ENCODE results near the gene MAP3K14. TPM values are rescaled to one million over a fixed set of nuclear protein-coding genes. Genes with fewer than 3 reads are reported as not detected.

MAP3K14 gene
- total RNA-seq, 1 experiment from 2014 or later, result 1.3 TPM

DNA sequence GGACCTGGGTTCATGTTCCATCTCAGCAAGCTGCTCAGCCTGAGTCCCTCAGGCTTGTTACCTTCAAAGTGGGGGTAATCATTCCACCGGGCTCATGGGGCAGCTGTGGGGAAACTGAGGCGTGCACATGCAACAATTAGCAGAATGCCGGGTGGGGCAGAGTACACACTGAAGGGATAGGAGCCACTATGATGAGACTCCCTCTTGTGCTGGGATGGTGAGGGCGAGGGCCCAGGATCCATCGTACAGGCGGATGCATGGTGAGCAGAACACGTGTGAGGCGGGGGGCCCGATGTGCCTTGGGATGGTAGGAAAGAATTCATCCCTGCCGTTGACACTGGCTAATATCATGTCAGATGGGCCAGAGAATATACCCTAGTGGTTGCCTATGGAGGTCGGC is 25.5 kb upstream of the MAP3K14 start:
- in situ Hi-C loops (cut with HindIII; ENCODE audit: low pct_unique_long_range_greater_than_20kb, low sequenced_read_pairs), result no loop called here
- no peak for DNase-seq (ENCODE audit: low read depth, low spot score)

DNA sequence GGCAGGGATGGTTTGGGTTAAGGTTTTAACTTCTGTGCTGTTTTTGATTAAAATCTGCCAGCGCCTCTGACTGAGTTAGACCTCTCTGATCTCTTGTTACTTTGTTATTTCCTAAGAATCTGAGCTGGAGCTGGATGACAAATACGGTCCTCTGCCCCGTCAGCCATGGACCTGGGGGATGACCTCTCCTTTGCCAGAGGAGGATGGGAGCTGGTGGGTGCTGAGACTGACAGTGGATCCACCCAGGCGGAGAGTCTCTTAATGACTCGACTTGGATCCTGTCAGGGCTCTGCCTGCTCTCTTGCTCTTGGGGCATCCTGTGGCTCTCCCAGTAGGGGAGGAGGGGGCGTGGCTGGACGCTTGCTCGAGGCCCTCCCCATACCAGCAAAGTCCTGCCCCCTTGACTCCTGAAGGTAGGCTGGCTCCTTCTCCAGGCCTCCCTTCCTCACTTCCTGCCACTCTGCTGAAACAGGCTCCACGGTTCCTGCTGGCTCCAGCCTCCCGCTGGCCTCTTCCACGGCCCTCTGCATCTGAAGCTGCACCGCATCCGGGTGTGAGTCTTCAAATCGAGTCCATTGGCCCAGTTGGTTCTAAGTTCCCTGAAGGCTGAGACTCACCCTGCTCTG is 24.8 kb upstream of the MAP3K14 start:
- DNase-seq (ENCODE audit: low read depth, low spot score), result peak; percentile 71
- in situ Hi-C loops (cut with HindIII; ENCODE audit: low pct_unique_long_range_greater_than_20kb, low sequenced_read_pairs), result no loop called here

DNA sequence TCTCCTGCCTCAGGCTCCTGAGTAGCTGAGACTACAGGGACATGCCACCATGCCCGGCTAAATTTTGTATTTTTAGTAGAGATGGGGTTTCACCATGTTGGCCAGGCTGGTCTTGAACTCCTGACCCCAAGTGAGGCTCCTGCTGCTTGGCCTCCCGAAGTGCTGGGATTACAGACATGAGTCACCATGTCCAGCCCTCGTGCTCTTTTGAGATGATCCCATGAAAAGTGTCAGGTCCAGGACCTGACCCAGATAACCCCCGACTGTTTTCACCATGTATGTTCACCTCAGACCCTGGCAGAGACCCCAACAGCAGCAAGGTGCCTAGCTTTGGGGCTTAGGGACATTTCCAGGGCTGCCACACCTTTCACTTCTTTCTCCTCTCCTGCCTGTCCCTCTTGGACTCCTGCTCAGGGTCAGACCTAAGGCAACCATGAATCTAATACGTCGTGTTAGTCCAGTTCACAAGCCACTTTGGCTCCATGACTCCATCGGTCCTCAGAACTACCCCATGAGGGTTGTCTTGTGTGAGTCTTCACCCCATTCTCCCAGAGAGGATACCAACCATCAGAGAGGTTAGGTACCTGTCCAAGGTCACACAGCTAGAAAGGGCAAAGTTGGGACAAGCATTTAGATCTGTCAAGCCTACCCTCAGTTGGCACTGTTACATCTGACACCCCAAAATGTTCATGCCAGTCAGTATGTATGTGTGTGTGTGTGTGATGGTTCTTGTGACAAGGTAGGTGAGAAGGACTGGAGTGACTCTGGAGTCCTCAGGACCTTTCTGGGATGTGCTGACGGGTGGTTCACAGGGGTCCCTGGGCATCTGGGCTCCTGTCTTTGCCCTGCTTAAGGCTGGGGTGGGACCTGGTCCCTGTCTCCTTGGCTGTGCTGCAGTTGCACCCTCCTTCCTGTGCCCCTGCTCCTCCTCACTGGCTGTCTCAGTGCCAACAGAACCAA is 23.1 kb upstream of the MAP3K14 start:
- DNase-seq (ENCODE audit: low read depth, low spot score), result no peak
- in situ Hi-C loops (cut with HindIII; ENCODE audit: low pct_unique_long_range_greater_than_20kb, low sequenced_read_pairs), result no loop called here

- DNase-seq (ENCODE audit: low read depth, low spot score), result no peak
- in situ Hi-C loops (cut with HindIII; ENCODE audit: low pct_unique_long_range_greater_than_20kb, low sequenced_read_pairs), result no loop called here
These were observed 22.2 kb upstream of the MAP3K14 start for GRCh38 chr17:45338996-45339535.

DNA sequence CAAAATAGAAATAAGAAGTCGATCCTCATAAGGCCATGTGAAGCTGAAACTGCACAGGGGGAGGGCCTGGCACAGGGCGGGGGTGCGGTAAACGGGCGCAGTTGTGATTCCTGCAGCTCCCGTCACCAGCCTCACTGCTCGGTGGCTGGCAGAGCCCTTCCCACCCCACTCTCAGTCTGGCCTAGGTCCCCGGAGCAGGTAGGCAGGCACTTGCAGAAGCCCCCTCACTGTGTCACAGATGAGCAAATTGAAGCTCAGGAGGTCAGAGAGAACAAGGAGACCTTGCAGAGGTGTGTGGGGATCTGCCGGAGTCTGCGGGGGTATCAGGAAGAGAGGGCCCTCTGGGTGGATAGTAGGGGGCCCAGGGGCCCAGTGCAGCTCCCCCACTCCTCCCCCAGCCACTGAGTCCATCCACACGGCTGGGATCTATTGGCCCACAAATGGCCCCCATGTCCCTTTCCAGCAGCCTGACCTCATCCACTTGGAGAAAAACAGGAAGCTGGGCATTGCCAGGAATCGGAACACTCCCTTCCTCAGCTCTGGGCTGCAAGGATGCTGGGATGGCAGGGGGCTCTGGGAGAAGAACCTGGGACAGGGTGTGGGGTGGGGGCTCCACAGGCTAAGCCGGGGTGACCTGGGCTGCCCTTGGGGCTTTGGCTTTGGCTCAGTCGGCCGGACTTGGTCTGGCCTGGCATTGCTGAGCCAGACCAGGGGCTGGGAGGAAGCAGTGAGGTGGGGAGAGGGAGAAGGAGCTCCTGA is 21.4 kb upstream of the MAP3K14 start:
- DNase-seq (ENCODE audit: low read depth, low spot score), result no peak
- in situ Hi-C loops (cut with HindIII; ENCODE audit: low pct_unique_long_range_greater_than_20kb, low sequenced_read_pairs), result no loop called here

DNA sequence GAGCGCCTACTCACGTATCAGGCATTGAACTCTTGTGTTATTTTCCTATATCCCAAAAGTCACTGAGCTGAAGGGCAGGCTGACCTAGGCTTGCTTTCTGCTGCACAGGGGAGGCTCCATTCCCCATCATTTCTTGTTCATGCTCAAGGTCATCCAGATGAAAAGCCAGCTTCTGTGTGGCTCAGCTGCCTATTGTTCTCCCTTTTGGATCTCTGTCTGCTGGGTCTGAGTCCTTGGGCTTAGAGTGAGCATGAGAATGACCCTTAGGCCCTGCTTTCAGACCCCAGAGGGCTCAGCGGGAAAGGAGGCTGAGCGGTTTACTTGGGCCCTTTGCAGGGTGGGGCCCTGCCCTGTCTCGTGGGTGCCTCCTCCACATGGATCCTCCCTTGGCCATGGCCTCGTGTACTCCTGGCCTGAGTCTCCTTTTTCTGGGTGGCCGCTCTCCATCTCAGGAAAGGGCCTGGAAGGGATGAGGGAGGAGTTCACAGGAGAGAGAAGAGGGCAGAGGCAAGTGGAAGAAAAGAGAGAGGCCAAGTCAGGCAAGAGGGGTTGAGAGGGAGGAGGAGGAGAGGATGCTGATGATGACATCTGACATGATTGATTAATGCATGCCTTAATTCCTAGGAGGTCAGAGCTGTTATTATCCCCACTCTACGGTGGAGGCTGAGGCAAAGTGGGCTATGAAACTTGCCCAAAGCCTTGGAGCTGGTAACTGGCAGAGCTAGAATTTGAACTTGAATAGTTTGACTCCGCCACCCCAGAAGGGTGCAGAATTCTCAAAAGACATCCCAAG is 19.8 kb upstream of the MAP3K14 start:
- DNase-seq (ENCODE audit: low read depth, low spot score), result no peak
- in situ Hi-C loops (cut with HindIII; ENCODE audit: low pct_unique_long_range_greater_than_20kb, low sequenced_read_pairs), result no loop called here

DNA sequence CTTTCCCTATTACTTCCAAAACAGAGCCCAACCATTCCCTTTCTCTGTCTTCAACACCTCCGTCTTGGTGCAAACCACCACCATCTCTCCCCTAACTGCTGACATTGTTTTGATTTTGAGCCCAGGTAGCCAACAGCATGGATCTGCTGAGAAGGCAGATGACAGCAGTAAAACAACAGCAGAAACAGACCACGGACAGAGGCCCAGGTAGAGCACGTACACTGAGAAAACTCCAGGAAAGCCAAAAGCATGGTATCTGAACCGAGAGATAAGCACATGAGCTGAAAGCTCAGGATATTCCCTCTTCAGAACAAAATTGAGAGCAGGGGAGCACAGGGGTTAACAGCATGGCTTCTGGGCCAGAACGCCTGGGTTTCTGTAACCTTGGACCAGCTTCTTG is 18.9 kb upstream of the MAP3K14 start:
- no peak for DNase-seq (ENCODE audit: low read depth, low spot score)
- in situ Hi-C loops (cut with HindIII; ENCODE audit: low pct_unique_long_range_greater_than_20kb, low sequenced_read_pairs), result no loop called here

DNA sequence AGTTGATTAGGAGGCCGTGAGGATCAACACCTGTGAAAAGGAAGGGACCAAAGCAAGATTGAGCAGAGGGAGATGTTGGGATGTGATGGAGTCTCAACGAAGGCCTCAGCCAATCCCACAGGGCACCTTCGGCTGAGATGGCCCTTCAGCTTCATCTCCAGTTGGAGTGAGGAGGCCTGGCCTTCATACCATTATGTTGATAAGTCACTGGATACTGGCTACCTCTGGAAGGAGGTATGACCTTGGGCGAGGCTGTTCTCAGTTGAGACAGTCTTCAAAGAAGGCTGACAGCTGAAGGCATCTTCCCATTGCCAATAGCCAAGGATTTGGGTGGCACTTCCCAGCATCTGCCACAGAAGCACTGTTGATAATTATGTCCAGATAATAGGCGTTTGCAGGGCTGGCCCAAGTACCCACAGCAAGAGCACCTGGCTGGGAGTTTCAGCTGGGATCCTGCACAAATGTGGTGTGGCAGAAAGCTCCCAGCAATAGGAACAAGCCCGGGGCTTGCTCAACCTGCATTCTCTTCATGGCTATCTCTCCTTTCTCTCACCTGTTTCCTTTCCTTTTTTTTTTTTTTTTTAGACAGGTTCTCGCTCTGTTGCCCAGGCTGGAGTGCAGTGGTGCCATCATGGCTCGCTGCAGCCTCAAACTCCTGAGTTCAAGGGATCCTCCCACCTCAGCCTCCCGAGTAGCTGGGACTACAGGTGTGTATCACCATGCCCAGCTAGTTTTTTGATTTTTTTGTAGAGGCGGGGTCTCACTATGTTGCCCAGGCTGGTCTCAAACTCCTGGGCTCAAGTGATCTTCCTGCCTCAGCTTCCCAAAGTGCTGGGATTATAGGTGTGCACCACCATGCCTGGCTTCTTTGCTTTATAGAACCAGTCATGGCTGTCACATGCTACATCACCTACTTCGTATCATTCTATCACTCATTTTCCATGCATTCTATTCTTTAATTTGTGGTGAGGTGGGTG is 18.2 kb upstream of the MAP3K14 start:
- in situ Hi-C loops (cut with HindIII; ENCODE audit: low pct_unique_long_range_greater_than_20kb, low sequenced_read_pairs), result no loop called here
- DNase-seq (ENCODE audit: low read depth, low spot score), result no peak

- in situ Hi-C loops (cut with HindIII; ENCODE audit: low pct_unique_long_range_greater_than_20kb, low sequenced_read_pairs), result no loop called here
- DNase-seq (ENCODE audit: low read depth, low spot score), result no peak
These were observed 17.4 kb upstream of the MAP3K14 start for GRCh38 chr17:45334231-45334630.

DNA sequence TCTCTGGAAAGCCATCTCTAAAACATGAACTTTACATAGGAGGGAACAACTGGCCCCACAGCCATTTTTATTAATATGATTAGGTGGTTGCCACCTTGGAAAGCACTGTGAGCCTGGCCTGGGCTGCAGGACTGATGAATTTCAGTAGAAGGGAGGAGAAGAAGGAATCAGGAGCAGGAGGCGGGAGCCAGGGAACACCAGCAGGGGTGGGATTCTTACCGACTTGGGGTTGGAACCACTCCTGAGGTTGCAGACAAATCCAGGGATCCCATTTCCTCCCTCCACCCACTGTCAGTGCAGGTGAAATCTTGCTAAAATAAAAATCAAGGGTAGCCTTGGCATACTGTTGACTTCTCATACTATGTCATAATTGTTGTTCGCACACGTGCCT is 16.9 kb upstream of the MAP3K14 start:
- in situ Hi-C loops (cut with HindIII; ENCODE audit: low pct_unique_long_range_greater_than_20kb, low sequenced_read_pairs), result no loop called here
- DNase-seq (ENCODE audit: low read depth, low spot score), result no peak

DNA sequence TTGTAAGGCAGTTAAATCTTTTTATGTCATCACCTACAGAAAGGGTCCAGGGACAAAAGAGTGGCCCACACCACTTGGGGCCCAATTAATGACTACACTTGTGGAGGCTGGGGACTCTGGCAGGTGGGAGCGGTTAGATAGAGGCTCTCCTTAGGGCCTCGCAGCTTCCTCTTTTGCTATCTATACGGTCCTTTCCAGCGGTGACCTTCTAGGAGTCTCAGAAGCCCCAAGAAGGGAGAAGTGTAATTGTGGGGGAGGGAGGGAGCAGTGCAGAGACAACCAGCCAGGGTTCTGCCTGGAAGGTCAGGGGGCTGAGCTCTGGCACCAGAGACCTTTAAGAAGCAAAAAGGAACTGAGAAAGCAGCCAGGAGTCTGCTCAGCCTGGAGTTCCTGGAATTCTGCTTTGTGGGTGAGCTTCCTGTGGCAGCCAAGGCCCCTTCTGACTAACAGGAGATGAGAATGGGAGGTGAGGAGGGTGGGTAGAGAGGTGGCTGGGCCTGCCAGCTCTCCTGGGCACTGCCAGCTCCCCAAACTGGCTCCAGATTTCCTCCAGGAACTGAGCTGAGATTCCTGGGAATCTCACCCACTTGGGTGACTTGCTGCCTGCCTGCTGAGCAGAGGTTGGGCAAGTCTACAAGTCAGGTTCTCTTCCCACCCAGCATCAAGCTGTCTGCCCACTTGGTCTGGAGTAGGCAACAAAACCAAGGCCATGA is 16.3 kb upstream of the MAP3K14 start:
- DNase-seq (ENCODE audit: low read depth, low spot score), result no peak
- in situ Hi-C loops (cut with HindIII; ENCODE audit: low pct_unique_long_range_greater_than_20kb, low sequenced_read_pairs), result no loop called here

GRCh38 chr17:45332505-45332904 is 15.7 kb upstream of the MAP3K14 start:
- no peak for DNase-seq (ENCODE audit: low read depth, low spot score)
- in situ Hi-C loops (cut with HindIII; ENCODE audit: low pct_unique_long_range_greater_than_20kb, low sequenced_read_pairs), result no loop called here

GRCh38 chr17:45326626-45327025 is 9.8 kb upstream of the MAP3K14 start:
- DNase-seq (ENCODE audit: low read depth, low spot score), result no peak
- in situ Hi-C loops (cut with HindIII; ENCODE audit: low pct_unique_long_range_greater_than_20kb, low sequenced_read_pairs), result no loop called here

DNA sequence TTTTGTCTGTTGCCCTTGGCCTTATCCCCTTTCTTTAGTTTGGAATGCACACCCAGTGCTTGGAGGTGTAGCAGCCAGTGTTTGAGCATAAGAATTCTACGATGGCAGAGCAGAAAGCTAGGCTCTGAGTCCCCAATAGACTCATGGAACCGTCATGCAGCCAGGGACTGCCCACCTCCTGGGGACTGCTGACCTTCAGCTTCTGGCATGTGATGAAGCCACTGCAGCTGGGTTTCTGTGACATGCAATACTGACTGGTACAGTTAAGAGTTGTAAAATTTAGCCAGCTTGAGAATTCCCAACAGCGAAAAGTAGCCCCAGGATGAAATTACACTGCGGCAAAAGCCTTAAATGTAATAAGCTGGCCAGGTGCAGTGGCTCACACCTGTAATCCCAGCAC is 9.0 kb upstream of the MAP3K14 start:
- DNase-seq (ENCODE audit: low read depth, low spot score), result no peak
- in situ Hi-C loops (cut with HindIII; ENCODE audit: low pct_unique_long_range_greater_than_20kb, low sequenced_read_pairs), result no loop called here

DNA sequence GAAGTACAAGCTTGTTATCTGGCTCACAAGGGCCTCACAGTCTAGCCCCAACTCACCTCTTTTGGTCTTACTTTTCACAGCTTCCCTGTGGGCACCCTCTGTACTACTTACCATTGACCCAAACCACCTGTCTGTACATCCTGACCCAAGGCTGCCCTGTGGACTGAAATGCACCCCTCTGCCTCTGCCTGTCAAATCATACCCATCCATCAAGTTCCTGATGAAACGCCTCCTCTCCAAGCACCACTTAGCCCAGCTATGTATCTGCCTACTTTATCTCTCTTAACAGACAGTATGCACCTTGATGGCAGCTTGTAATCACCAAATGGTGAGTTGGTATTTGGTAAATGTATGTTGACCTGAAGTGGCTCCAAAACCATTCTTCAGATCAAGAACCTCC is 7.5 kb upstream of the MAP3K14 start:
- in situ Hi-C loops (cut with HindIII; ENCODE audit: low pct_unique_long_range_greater_than_20kb, low sequenced_read_pairs), result no loop called here
- no peak for DNase-seq (ENCODE audit: low read depth, low spot score)

DNA sequence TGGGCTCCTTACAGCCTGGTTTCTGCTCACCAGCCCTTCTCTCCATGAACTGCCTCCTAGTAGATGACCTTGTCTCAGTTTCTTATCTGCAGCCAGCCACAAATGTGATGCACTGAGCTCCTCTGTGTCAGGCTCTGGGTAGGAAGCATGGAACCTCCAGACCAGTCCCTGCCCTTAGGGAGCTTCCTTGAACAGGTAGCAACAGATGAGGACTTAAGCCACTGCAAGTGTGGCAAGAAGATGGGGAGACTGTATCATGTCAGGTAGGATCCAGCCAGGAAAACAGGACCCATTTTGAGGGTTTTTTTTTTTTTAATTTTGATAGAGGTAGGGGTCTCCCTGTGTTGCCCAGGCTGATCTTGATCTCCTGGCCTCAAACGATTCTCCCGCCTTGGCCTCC is 5.3 kb upstream of the MAP3K14 start:
- in situ Hi-C loops (cut with HindIII; ENCODE audit: low pct_unique_long_range_greater_than_20kb, low sequenced_read_pairs), result no loop called here

More for the DNA sequence above, 5.3 kb upstream of the MAP3K14 start:
- DNase-seq (ENCODE audit: low read depth, low spot score), result no peak
